MM.1S (cell line): ENCODE results near the gene ARCN1.

Source experiments
- CTCF ChIP-seq: fragments of 300-600 bp; sonication (generic); IDR thresholded peaks from 2 replicates; pipeline ENCODE4 v1.5.1; 2016; ENCODE audit warnings: antibody characterized with exemption, low read length, mixed read lengths
- EZH2 ChIP-seq: fragments of 300-600 bp; sonication (generic); optimal IDR thresholded peaks from 2 replicates; pipeline ENCODE3; 2017; ENCODE audit warnings: low read depth, mild to moderate bottlenecking, antibody characterized with exemption, low read length, mixed read lengths
- EZH2phosphoT487 ChIP-seq: fragments of 300-600 bp; sonication (generic); IDR thresholded peaks from 2 replicates; pipeline ENCODE4 v1.6.1; 2018; ENCODE audit warnings: antibody characterized with exemption, low read length

- no peak for TF ChIP-seq CTCF
- no peak for TF ChIP-seq EZH2
- no peak for TF ChIP-seq EZH2phosphoT487
Measured at GRCh38 chr11:118532852-118533768, 39.1 kb upstream of the ARCN1 start.
